DOHH2 (cell line): Measurements from ENCODE around the gene ASB13.

Source experiments
- H3F3A ChIP-seq: fragments of 200-600 bp; sonication (generic), shearing (Covaris generic); 2 replicates; pipeline ENCODE4 v1.6.0; 2016; ENCODE audit warnings: antibody characterized with exemption, mild to moderate bottlenecking; ENCODE audit not compliant: control insufficient read depth, insufficient read depth
- H3K27ac ChIP-seq: fragments of 200-600 bp; sonication (generic); 2 replicates; pipeline ENCODE4 v1.5.1; 2014; ENCODE audit warnings: low read depth, mild to moderate bottlenecking, low read length, moderate library complexity
- H3K27me3 ChIP-seq: fragments of 200-600 bp; sonication (generic); 2 replicates; pipeline ENCODE4 v1.6.1; 2014; ENCODE audit warnings: mild to moderate bottlenecking, low read length, mixed read lengths; ENCODE audit not compliant: control insufficient read depth
- H3K36me3 ChIP-seq: fragments of 200-600 bp; sonication (generic); 2 replicates; pipeline ENCODE4 v1.6.1; 2014; ENCODE audit warnings: mild to moderate bottlenecking, low read length, moderate library complexity, mixed read lengths; ENCODE audit not compliant: control insufficient read depth
- H3K4me1 ChIP-seq: fragments of 200-600 bp; sonication (generic); 2 replicates; pipeline ENCODE4 v1.6.1; 2014; ENCODE audit warnings: mild to moderate bottlenecking, low read length, mixed read lengths; ENCODE audit not compliant: control insufficient read depth
- H3K4me2 ChIP-seq: fragments of 200-600 bp; sonication (generic); 2 replicates; pipeline ENCODE4 v1.6.0; 2014; ENCODE audit warnings: mild to moderate bottlenecking, low read length, moderate library complexity
- H3K4me3 ChIP-seq: fragments of 200-600 bp; sonication (generic); 2 replicates; pipeline ENCODE4 v1.5.1; 2014; ENCODE audit warnings: mild to moderate bottlenecking, low read length, mixed read lengths
- H3K79me2 ChIP-seq: fragments of 200-600 bp; sonication (generic); 2 replicates; pipeline ENCODE4 v1.6.1; 2014; ENCODE audit warnings: mild to moderate bottlenecking, low read length, mixed read lengths; ENCODE audit not compliant: control insufficient read depth
- H3K9me2 ChIP-seq: fragments of 200-600 bp; sonication (generic); replicated peaks from 2 replicates; pipeline ENCODE4 v1.6.1; 2014; ENCODE audit warnings: mild to moderate bottlenecking, low read length, mixed read lengths; ENCODE audit not compliant: control insufficient read depth
- H3K9me3 ChIP-seq: fragments of 200-600 bp; sonication (generic); 2 replicates; pipeline ENCODE4 v1.6.1; 2014; ENCODE audit warnings: antibody characterized with exemption, low read length, mixed read lengths; ENCODE audit not compliant: control insufficient read depth, insufficient read depth
- H4K20me1 ChIP-seq: fragments of 200-600 bp; sonication (generic); 2 replicates; pipeline ENCODE4 v1.6.0; 2014; ENCODE audit warnings: low read depth, mild to moderate bottlenecking, antibody characterized with exemption, low read length, moderate library complexity; ENCODE audit not compliant: control insufficient read depth, insufficient read depth
- EZH2phosphoT487 ChIP-seq: fragments of 200-600 bp; sonication (generic); IDR thresholded peaks from 2 replicates; pipeline ENCODE4 v1.6.1; 2017; ENCODE audit warnings: borderline replicate concordance, mild to moderate bottlenecking, antibody characterized with exemption, low read length, moderate library complexity, mixed read lengths
- TF ChIP-seq, protein P1 (sequence below): fragments of 200-600 bp; sonication (generic); IDR thresholded peaks from one replicate; pipeline ENCODE4 v1.5.1; 2014; ENCODE audit warnings: antibody characterized with exemption, mild to moderate bottlenecking, low read depth, low read length; ENCODE audit not compliant: poor library complexity, severe bottlenecking

Gene ASB13

DNA sequence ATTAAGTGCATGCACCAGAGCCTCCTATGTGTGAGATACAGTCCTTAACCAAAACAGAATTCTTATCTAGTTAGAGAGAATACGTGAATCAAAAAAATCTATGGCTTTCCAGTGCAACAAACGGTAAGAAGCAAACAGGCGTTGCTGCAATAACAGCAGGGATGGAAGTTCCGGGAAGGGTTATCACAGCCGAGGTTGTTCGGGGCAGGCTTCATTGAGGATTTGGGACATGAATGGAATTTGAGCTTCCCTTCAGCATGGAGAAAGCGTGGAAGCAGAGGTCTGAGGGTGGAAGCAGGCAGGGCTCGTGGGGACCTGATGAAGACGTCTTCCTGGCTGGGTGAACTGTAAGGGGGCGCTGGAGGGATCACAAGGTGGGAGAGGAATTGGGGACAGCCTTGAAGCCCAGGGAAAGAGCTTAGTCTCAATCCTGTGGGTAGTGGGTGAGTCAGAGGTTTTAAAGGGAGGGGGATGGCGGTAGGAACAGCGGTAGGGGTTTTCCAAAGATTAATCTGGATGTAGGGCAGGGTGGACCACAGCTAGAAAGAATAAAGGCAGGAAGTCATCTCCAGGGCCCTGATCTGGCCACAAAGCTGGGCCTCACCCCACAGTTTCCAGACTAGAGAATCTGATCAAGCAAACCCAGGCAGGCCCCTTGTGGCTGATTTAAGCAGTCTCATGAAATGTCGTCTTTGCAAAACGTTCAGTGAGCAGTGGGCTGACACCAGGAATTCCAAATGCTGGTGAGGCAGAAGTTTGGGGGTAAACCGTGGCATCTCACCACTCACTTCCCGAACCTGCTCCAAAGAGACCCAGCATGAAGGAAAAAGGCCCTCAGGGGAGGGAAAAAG, 76.5 kb downstream of the ASB13 start:
- TF ChIP-seq, protein P1, sequence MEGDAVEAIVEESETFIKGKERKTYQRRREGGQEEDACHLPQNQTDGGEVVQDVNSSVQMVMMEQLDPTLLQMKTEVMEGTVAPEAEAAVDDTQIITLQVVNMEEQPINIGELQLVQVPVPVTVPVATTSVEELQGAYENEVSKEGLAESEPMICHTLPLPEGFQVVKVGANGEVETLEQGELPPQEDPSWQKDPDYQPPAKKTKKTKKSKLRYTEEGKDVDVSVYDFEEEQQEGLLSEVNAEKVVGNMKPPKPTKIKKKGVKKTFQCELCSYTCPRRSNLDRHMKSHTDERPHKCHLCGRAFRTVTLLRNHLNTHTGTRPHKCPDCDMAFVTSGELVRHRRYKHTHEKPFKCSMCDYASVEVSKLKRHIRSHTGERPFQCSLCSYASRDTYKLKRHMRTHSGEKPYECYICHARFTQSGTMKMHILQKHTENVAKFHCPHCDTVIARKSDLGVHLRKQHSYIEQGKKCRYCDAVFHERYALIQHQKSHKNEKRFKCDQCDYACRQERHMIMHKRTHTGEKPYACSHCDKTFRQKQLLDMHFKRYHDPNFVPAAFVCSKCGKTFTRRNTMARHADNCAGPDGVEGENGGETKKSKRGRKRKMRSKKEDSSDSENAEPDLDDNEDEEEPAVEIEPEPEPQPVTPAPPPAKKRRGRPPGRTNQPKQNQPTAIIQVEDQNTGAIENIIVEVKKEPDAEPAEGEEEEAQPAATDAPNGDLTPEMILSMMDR = no peak
- TF ChIP-seq EZH2phosphoT487 = no peak
- no peaks in the 10 kb centered on the region for H3F3A ChIP-seq
- H3K9me2 ChIP-seq = no peaks in the 10 kb centered on the region
- no peaks in the 10 kb centered on the region for H3K79me2 ChIP-seq
- H3K9me3 ChIP-seq = no peaks in the 10 kb centered on the region
- no peak overlapping the region for H3K4me2 ChIP-seq
- no peak overlapping the region for H3K27ac ChIP-seq
- peaks cover 9% of the 10 kb centered on the region; the same call in 1 of the 2 replicates for H3K4me1 ChIP-seq
- peaks cover 19% of the 10 kb centered on the region for H3K27me3 ChIP-seq
- no peaks in the 10 kb centered on the region for H4K20me1 ChIP-seq
- H3K36me3 ChIP-seq = no peaks in the 10 kb centered on the region
- no peak overlapping the region for H3K4me3 ChIP-seq

DNA sequence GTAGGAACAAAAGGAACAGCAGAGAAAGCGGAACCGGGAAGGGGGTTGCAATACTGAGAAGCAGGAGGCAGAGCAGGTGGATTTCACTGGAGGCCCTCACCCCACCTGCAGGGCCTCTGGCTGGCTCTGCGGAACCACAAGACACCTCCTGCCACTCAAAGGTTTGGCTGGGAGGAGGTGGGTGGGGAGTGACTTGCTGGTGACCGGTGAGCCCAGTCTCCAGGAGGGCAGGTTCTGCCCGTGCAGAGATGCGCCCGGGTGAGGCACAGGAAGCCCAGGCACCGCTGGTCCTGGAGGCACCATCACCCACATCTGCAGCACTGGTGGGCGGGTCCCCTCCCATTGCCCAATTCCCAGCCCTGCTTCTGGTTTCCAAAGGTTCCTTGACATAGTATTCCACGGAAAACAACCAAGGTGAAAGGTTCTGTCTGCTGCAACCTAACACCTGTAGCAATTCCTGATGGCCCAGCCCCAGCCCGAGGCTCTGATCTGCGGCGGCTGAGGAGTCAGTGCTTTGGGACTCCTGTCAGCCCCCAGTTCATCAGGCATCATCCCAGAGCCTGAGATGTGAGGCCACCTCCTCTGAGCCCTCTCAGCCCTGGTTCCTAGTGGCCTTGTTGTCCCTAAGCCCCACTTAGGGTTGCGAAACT, 77.3 kb downstream of the ASB13 start:
- Histone ChIP-seq H3K27me3 (peaks cover 15% of the 10 kb centered on the region), H3K9me3 (no peaks in the 10 kb centered on the region), H3K36me3 (no peaks in the 10 kb centered on the region), H3K9me2 (no peaks in the 10 kb centered on the region), H3K4me3 (no peak overlapping the region), H3K27ac (no peak overlapping the region), H3K79me2 (no peaks in the 10 kb centered on the region), H3K4me1 (peaks cover 2% of the 10 kb centered on the region; the same call in 1 of the 2 replicates), H3K4me2 (no peak overlapping the region), H3F3A (no peaks in the 10 kb centered on the region), H4K20me1 (no peaks in the 10 kb centered on the region)
- TF ChIP-seq EZH2phosphoT487 = no peak
- TF ChIP-seq, protein P1 = no peak
